Measurements from ENCODE around the gene FKRP. TPM values are rescaled to one million over a fixed set of nuclear protein-coding genes. Genes with fewer than 3 reads are reported as not detected.

Gene FKRP
- total and polyA plus RNA-seq, 2 donors from 2014 or later: 11.8 to 20.5 TPM

DNA sequence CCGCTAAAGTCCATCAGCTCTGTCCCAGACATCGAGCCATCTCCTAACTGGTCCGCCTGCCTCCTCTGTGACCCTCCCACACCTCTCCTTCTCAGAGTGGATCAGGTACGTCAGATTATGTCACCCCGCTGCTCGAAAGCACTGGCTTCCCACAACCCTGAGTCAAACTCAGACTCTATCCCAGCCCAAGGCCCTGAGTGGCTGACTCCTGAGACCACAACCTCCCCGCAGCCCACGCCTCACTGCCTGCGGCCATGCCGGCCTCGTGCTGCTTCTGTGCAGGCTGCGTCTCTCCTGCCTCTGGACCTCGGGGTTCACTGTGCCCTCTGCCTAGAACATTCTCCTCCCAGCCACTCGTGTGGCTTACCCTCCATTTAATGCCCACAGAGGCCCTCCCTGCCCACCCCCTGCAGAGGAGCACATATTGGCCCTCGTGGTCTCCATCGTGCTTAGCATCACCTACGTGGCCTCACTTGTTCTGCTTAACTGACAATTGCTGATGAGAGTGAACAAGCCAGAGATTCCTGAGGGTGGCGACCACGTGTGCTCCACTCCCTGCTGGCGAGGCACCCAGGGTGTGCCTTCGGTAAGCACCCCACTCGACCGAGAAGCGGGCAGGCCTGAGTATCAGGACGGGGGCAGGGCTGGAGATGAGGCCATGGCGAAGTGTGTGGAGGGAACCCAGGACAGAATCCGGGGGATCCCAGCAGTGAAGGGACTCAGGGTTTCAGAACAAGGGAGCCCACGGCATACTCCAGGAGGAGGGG, 13.5 kb upstream of the FKRP start:
- no peaks in the 10 kb centered on the region for H3K27me3 ChIP-seq (ENCODE audit: control insufficient read depth, insufficient read depth, low read length)
- intact Hi-C loops (cut with DNase I): no loop called here
- TF ChIP-seq, protein P1, sequence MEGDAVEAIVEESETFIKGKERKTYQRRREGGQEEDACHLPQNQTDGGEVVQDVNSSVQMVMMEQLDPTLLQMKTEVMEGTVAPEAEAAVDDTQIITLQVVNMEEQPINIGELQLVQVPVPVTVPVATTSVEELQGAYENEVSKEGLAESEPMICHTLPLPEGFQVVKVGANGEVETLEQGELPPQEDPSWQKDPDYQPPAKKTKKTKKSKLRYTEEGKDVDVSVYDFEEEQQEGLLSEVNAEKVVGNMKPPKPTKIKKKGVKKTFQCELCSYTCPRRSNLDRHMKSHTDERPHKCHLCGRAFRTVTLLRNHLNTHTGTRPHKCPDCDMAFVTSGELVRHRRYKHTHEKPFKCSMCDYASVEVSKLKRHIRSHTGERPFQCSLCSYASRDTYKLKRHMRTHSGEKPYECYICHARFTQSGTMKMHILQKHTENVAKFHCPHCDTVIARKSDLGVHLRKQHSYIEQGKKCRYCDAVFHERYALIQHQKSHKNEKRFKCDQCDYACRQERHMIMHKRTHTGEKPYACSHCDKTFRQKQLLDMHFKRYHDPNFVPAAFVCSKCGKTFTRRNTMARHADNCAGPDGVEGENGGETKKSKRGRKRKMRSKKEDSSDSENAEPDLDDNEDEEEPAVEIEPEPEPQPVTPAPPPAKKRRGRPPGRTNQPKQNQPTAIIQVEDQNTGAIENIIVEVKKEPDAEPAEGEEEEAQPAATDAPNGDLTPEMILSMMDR (IDR thresholded peaks at IDR 0.05; ENCODE audit: borderline replicate concordance, extremely low read depth, insufficient read depth): no peak
- H3K9ac ChIP-seq (ENCODE audit: low read length in 3 of 3): no peak overlapping the region
- H3K9me3 ChIP-seq (ENCODE audit: control insufficient read depth in 2 of 3, insufficient read depth in 1 of 3, low read length in 3 of 3): no peaks in the 10 kb centered on the region
- H3K4me1 ChIP-seq (ENCODE audit: control insufficient read depth in 2 of 3, insufficient read depth in 2 of 3, low read depth in 1 of 3, low read length in 3 of 3): peaks cover 0 to 13% (median 0%) of the 10 kb centered on the region in 3 donors
- H3K36me3 ChIP-seq (ENCODE audit: control insufficient read depth in 2 of 3, insufficient read depth in 3 of 3, low read length in 3 of 3): peaks cover 0 to 42% (median 32%) of the 10 kb centered on the region in 3 donors
- FAIRE-seq (no peak), DNase-seq (no peak)
- H3K27ac ChIP-seq (ENCODE audit: low read depth in 2 of 2, low read length in 2 of 2): no peak overlapping the region
- no peak overlapping the region for H3K4me3 ChIP-seq (ENCODE audit: low read length in 3 of 3)

DNA sequence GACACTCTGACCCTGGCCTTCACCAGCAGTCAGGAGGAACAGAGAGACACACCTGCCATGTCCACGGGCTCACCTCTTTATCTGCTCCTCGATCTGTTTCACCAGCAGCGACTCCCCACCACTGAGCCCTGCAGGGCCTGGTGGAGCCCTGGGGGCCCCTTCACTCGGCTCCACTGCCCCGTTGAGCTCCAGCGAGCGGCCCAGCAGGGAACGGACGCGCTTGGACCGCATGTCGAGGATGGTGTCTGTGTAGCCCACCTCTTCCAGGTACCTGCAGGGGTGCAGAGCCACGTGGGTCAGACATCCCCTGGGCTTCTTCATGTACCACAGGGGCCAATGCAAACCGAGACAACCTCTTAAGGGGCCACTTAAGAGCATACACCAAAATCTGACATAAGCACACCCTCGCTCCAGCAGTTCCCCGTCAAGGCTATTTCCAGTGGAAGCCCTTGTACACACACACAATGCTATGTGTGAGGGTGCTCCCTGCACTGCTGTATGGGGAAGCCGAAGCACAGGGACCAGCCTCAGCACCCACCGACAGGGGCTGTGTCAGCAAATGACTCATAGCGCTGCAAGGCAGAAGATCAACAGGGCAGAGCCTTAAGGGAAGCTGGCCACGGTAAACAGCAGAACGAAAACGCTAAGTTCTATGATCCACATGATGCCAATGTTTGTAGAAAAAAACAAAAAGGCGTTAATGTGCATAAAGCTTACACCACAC, 12.7 kb upstream of the FKRP start:
- intact Hi-C loops (cut with DNase I): no loop called here
- no peak overlapping the region for H3K9ac ChIP-seq (ENCODE audit: low read length in 3 of 3)
- no peak for DNase-seq
- no peaks in the 10 kb centered on the region for H3K27me3 ChIP-seq (ENCODE audit: control insufficient read depth, insufficient read depth, low read length)
- FAIRE-seq: no peak
- H3K27ac ChIP-seq (ENCODE audit: low read depth in 2 of 2, low read length in 2 of 2): no peak overlapping the region
- H3K4me1 ChIP-seq (ENCODE audit: control insufficient read depth in 2 of 3, insufficient read depth in 2 of 3, low read depth in 1 of 3, low read length in 3 of 3): peaks cover 0 to 13% (median 0%) of the 10 kb centered on the region in 3 donors
- TF ChIP-seq, protein P1 (IDR thresholded peaks at IDR 0.05; ENCODE audit: borderline replicate concordance, extremely low read depth, insufficient read depth): no peak
- no peaks in the 10 kb centered on the region for H3K9me3 ChIP-seq (ENCODE audit: control insufficient read depth in 2 of 3, insufficient read depth in 1 of 3, low read length in 3 of 3)
- no peak overlapping the region for H3K4me3 ChIP-seq (ENCODE audit: low read length in 3 of 3)
- peaks cover 0 to 42% (median 31%) of the 10 kb centered on the region in 3 donors for H3K36me3 ChIP-seq (ENCODE audit: control insufficient read depth in 2 of 3, insufficient read depth in 3 of 3, low read length in 3 of 3)

DNA sequence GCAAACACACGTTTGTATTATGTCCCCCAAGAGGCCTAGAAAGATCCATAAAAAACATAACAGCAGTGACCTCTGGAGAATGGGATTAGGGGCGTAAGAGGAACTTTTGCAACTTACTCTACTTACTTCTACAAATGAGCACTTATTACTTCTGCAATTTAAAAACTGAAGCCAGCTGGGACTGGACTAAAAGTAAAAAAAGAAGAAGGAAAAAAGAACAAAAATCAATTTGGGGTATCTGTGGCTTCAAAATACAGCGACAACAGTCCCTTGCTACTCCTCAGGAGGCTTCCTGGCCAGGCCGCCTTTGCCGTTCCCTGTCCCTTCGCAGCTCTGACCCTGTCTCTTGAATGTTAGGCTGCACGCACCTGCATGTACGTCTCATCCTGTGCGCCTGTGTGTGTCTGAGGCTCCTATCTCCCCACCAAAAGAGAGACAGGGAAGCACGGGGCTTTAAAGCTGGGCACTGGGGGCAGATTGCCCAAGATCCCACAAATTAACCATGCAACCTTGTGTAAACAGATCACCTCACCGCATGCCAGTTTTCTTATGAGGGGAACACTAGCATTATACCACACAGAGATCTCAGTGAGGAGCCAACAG, 12.1 kb upstream of the FKRP start:
- H3K27ac ChIP-seq (ENCODE audit: low read depth in 2 of 2, low read length in 2 of 2): no peak overlapping the region
- intact Hi-C loops (cut with DNase I): no loop called here
- no peaks in the 10 kb centered on the region for H3K27me3 ChIP-seq (ENCODE audit: control insufficient read depth, insufficient read depth, low read length)
- H3K9me3 ChIP-seq (ENCODE audit: control insufficient read depth in 2 of 3, insufficient read depth in 1 of 3, low read length in 3 of 3): no peaks in the 10 kb centered on the region
- peaks cover 0 to 13% (median 0%) of the 10 kb centered on the region in 3 donors for H3K4me1 ChIP-seq (ENCODE audit: control insufficient read depth in 2 of 3, insufficient read depth in 2 of 3, low read depth in 1 of 3, low read length in 3 of 3)
- H3K36me3 ChIP-seq (ENCODE audit: control insufficient read depth in 2 of 3, insufficient read depth in 3 of 3, low read length in 3 of 3): peaks cover 0 to 40% (median 36%) of the 10 kb centered on the region in 3 donors
- no peak overlapping the region for H3K4me3 ChIP-seq (ENCODE audit: low read length in 3 of 3)
- TF ChIP-seq, protein P1 (IDR thresholded peaks at IDR 0.05; ENCODE audit: borderline replicate concordance, extremely low read depth, insufficient read depth): no peak
- no peak for FAIRE-seq
- no peak overlapping the region for H3K9ac ChIP-seq (ENCODE audit: low read length in 3 of 3)
- no peak for DNase-seq
